PC-9 (cell line): ENCODE measurements around the gene FLYWCH1. TPM values are rescaled to one million over a fixed set of nuclear protein-coding genes. Genes with fewer than 3 reads are reported as not detected.

Experiments used
- BruUV-seq: library from RNA; stranded (reverse); fragments of 400-500 nt; replicated peaks from 2 replicates; lab custom pipeline; 2021; lab: Mats Ljungman, UMichigan
- CTCF ChIA-PET: fragments of 300-600 bp; sonication (Branson Sonifier 250); formaldehyde crosslinking; loops from one replicate; lab custom pipeline; 2022; ENCODE audit warnings: antibody characterized with exemption; lab: Charles Lee
- POLR2A ChIA-PET: fragments of 300-600 bp; sonication (Branson Sonifier 250); formaldehyde crosslinking; loops from one replicate; lab custom pipeline; 2022; ENCODE audit warnings: antibody characterized with exemption; ENCODE audit not compliant: unreplicated experiment; lab: Charles Lee
- DNase-seq, 2 experiments: peaks; one replicate each; pipeline versions ENCODE4 v3.0.0 to v3.0.0-alpha.2; 2015 to 2022; ENCODE audit warnings: mixed read lengths in 1 of 2
- H2AFZ ChIP-seq: fragments of 200-600 bp; sonication (generic); 2 replicates; pipeline ENCODE4 v1.8.1; 2017; ENCODE audit warnings: antibody characterized with exemption
- H3F3A ChIP-seq: fragments of 200-600 bp; sonication (generic); 2 replicates; pipeline ENCODE4 v1.8.1; 2017; ENCODE audit warnings: antibody characterized with exemption, mild to moderate bottlenecking, low read depth; ENCODE audit not compliant: insufficient read depth
- H3K27ac ChIP-seq: fragments of 200-600 bp; sonication (generic); 2 replicates; pipeline ENCODE4 v1.6.1; 2016; ENCODE audit warnings: mixed run types
- H3K27me3 ChIP-seq: fragments of 200-600 bp; sonication (generic); 2 replicates; pipeline ENCODE4 v1.6.1; 2016; ENCODE audit warnings: low read depth, mixed run types; ENCODE audit not compliant: insufficient read depth
- H3K36me3 ChIP-seq: fragments of 200-600 bp; sonication (generic); 2 replicates; pipeline ENCODE4 v1.6.1; 2016; ENCODE audit warnings: low read depth, mixed run types
- H3K4me1 ChIP-seq: fragments of 200-600 bp; sonication (generic); replicated peaks from 2 replicates; pipeline ENCODE4 v1.6.1; 2016; ENCODE audit warnings: mixed run types; ENCODE audit not compliant: insufficient read depth
- H3K4me2 ChIP-seq: fragments of 200-600 bp; sonication (generic); 2 replicates; pipeline ENCODE4 v1.6.1; 2017; ENCODE audit warnings: mixed run types
- H3K4me3 ChIP-seq: fragments of 200-600 bp; sonication (generic); 2 replicates; pipeline ENCODE4 v1.6.1; 2016; ENCODE audit warnings: mixed run types
- H3K79me2 ChIP-seq: fragments of 200-600 bp; sonication (generic); 2 replicates; pipeline ENCODE4 v1.6.1; 2017; ENCODE audit warnings: low read depth, mixed run types
- H3K9me2 ChIP-seq: fragments of 200-600 bp; sonication (generic); 2 replicates; pipeline ENCODE4 v1.8.1; 2017; ENCODE audit warnings: mild to moderate bottlenecking; ENCODE audit not compliant: insufficient read depth
- H3K9me3 ChIP-seq: fragments of 200-600 bp; sonication (generic); 2 replicates; pipeline ENCODE4 v1.8.1; 2016; ENCODE audit warnings: low read depth; ENCODE audit not compliant: insufficient read depth
- H4K20me1 ChIP-seq: fragments of 200-600 bp; sonication (generic); 2 replicates; pipeline ENCODE4 v1.8.1; 2017; ENCODE audit not compliant: insufficient read depth
- CTCF ChIP-seq: fragments of 200-600 bp; sonication (generic); conservative IDR thresholded peaks from 2 replicates; pipeline ENCODE4 v1.6.1; 2017; ENCODE audit warnings: mixed run types, antibody characterized with exemption, mild to moderate bottlenecking, moderate library complexity
- EZH2 ChIP-seq: fragments of 200-600 bp; sonication (generic); IDR thresholded peaks from 2 replicates; pipeline ENCODE4 v1.8.0; 2017; ENCODE audit warnings: antibody characterized with exemption, low read depth
- intact Hi-C: fragments of 100-400 bp; cut with micrococcal nuclease; formaldehyde crosslinking; loops from one replicate; pipeline ENCODE4 v1.10.0; 2022; ENCODE audit not compliant: unreplicated experiment
- total RNA-seq: library from RNA; stranded (reverse); gene quantifications from 2 replicates; pipeline ENCODE4 v1.2.3, GENCODE V29; 2021

Gene FLYWCH1
- total RNA-seq, 1 experiment from 2014 or later, result 79.9 TPM

GRCh38 chr16:2914233-2914632, 2.5 kb downstream of the FLYWCH1 start:
- BruUV-seq, result no TSS peak
- POLR2A ChIA-PET, result interaction anchor here (0.6 kb wide), 1 partner anchor 645 kb away, joined by 3 read pairs; no protein-coding TSS in a partner anchor
- H3K4me1 ChIP-seq, result peaks cover 34% of the 10 kb centered on the region
- H3K79me2 ChIP-seq, result peaks cover 8% of the 10 kb centered on the region
- no peak overlapping the region for H3K4me2 ChIP-seq
- DNase-seq, result no peak
- H3K27me3 ChIP-seq, result no peaks in the 10 kb centered on the region
- intact Hi-C loops, result no loop called here
- TF ChIP-seq CTCF (no peak), EZH2 (no peak)
- CTCF ChIA-PET, result no interaction called here
- H3K9me2 ChIP-seq, result no peaks in the 10 kb centered on the region
- H2AFZ ChIP-seq, result no peak overlapping the region
- no peak overlapping the region for H3K4me3 ChIP-seq
- 0 out of 2 replicates have a peak, but pooled peaks cover 8% of the 10 kb centered on the region for H3K36me3 ChIP-seq
- H3F3A ChIP-seq, result peaks cover 39% of the 10 kb centered on the region; the same call in 1 of the 2 replicates
- no peak overlapping the region for H3K27ac ChIP-seq
- no peaks in the 10 kb centered on the region for H3K9me3 ChIP-seq
- H4K20me1 ChIP-seq, result no peaks in the 10 kb centered on the region; the same call in 1 of the 2 replicates

GRCh38 chr16:2915196-2915929, 3.6 kb downstream of the FLYWCH1 start:
- Histone ChIP-seq H3K9me3 (no peaks in the 10 kb centered on the region), H3K4me2 (peak overlapping the region; percentile 20; the same call in 1 of the 2 replicates), H3K36me3 (0 out of 2 replicates have a peak, but pooled peaks cover 8% of the 10 kb centered on the region), H3F3A (peaks cover 41% of the 10 kb centered on the region), H3K4me3 (no peak overlapping the region), H3K9me2 (no peaks in the 10 kb centered on the region), H3K27ac (peak overlapping the region; percentile 82), H3K27me3 (no peaks in the 10 kb centered on the region), H3K4me1 (peaks cover 33% of the 10 kb centered on the region), H4K20me1 (no peaks in the 10 kb centered on the region; the same call in 1 of the 2 replicates), H3K79me2 (peaks cover 8% of the 10 kb centered on the region), H2AFZ (peak overlapping the region; percentile 4; the same call in 1 of the 2 replicates)
- BruUV-seq, result no TSS peak
- no peak for DNase-seq
- ChIA-PET CTCF (interaction anchor here (0.8 kb wide), 1 partner anchor 11 kb away, joined by 3 read pairs; no protein-coding TSS in a partner anchor), POLR2A (interaction anchor here (0.8 kb wide), 1 partner anchor 33 kb away, joined by 7 read pairs; the partner anchor contains the start of gene FLYWCH2)
- intact Hi-C loops, result no loop called here
- TF ChIP-seq EZH2 (no peak), CTCF (no peak)

DNA sequence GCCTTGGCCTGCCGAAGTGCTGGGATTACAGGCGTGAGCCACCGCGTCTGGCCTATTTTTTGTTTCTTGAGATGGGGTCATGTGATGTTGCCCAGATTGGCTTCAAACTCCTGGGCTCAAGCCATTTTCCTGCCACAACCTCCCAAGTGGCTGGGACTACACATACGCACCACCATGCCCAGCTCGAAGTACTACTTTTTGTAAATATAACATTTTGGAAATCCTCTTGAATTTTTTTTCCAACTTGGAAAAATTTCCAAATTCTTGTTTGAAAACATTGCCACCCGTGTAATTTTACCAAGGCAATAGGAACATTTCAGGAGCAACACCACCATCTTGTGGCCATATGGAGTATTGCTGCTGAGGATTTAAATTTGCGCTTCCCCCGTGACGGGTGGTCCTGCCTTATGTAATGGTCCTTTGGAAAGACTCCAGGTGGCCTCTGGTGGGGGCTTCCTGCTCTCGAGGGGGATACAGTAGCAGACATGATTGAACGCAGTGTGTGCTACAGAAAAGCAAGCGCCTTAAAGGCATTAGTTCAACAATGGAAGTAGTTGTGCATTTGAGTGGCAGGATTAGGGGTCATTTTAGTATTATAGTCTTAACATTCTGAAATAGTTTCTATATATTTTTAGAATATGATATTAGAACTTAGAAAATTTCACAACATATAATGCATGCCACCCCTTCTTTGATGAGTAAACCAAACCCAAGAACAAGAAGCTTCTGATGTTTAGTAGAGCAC, 8.0 kb downstream of the FLYWCH1 start:
- peak; percentile 38 to 57 for DNase-seq
- H4K20me1 ChIP-seq, result no peaks in the 10 kb centered on the region
- H3K9me2 ChIP-seq, result no peaks in the 10 kb centered on the region
- no peaks in the 10 kb centered on the region for H3K79me2 ChIP-seq
- peaks cover 27% of the 10 kb centered on the region for H3F3A ChIP-seq
- no peak overlapping the region for H2AFZ ChIP-seq
- H3K27ac ChIP-seq, result no peak overlapping the region
- H3K4me1 ChIP-seq, result peaks cover 18% of the 10 kb centered on the region
- H3K27me3 ChIP-seq, result no peaks in the 10 kb centered on the region
- no TSS peak for BruUV-seq
- intact Hi-C loops, result loop anchor here (2.0 kb wide), 1 partner anchor 45 kb away; no protein-coding TSS in a partner anchor
- H3K4me2 ChIP-seq, result no peak overlapping the region
- POLR2A ChIA-PET, result no interaction called here
- no peak for TF ChIP-seq EZH2
- TF ChIP-seq CTCF, result peak; percentile 96
- no peaks in the 10 kb centered on the region for H3K9me3 ChIP-seq
- no peak overlapping the region for H3K4me3 ChIP-seq
- CTCF ChIA-PET, result interaction anchor here (0.7 kb wide), 2 partner anchors 128 to 668 kb away, joined by 3 to 8 read pairs; no protein-coding TSS in a partner anchor
- H3K36me3 ChIP-seq, result no peaks in the 10 kb centered on the region
